HCT116 (cell line): Measurements from ENCODE around the gene PLCXD3. TPM values are rescaled to one million over a fixed set of nuclear protein-coding genes. Genes with fewer than 3 reads are reported as not detected.

Experiments
- ATAC-seq: fragments of 200-7000 bp; cut with Tn5 transposase; 2 replicates; pipeline ENCODE4 v1.9.1; 2020; ENCODE audit warnings: mild to moderate bottlenecking, moderate library complexity
- BruUV-seq: library from RNA; stranded (reverse); fragments of 400-500 nt; replicated peaks from 2 replicates; lab custom pipeline; 2021; lab: Mats Ljungman, UMichigan
- CTCF ChIA-PET: fragments of 300-600 bp; sonication (Branson Sonifier 250); formaldehyde crosslinking; loops from one replicate; lab custom pipeline; 2021; ENCODE audit warnings: antibody characterized with exemption; lab: Charles Lee
- POLR2A ChIA-PET: fragments of 300-600, 350-600 bp; sonication (Branson Sonifier 250); formaldehyde crosslinking; loops from one replicate; lab custom pipeline; 2021; ENCODE audit warnings: antibody characterized with exemption; lab: Charles Lee
- RAD21 ChIA-PET, 2 experiments: fragments of 300-600 bp; sonication (Branson Sonifier 250); formaldehyde crosslinking; loops; one replicate each; lab custom pipeline; 2023; ENCODE audit warnings: low total read pairs in 2 of 2; ENCODE audit not compliant: uncharacterized antibody in 2 of 2, unreplicated experiment in 2 of 2, low non-redundant PET in 1 of 2; lab: Charles Lee
- DNase-seq: peaks from one replicate; pipeline ENCODE4 v3.0.0-alpha.2; 2010; ENCODE audit warnings: low read depth, low spot score
- H2AFZ ChIP-seq: fragments of 200-600 bp; shearing (Covaris generic), sonication (generic); 2 replicates; pipeline ENCODE4 v1.6.1; 2017; ENCODE audit warnings: low read depth, mixed run types, mixed read lengths, antibody characterized with exemption, low read length; ENCODE audit not compliant: poor library complexity, severe bottlenecking
- H3K27ac ChIP-seq: 2 replicates; pipeline ENCODE4 v1.5.1; 2012; ENCODE audit warnings: low read depth, low read length
- H3K27me3 ChIP-seq: fragments of 200-600 bp; sonication (generic); 2 replicates; pipeline ENCODE4 v1.6.1; 2016; ENCODE audit warnings: mixed run types, low read length, mixed read lengths; ENCODE audit not compliant: insufficient read depth
- H3K36me3 ChIP-seq, 2 experiments: fragments of 200-500 bp in 1 of 2; fragments of 200-600 bp in 1 of 2; sonication (Bioruptor generic) in 1 of 2; sonication (generic) in 1 of 2; 2 replicates each; pipeline versions ENCODE4 v1.5.1 to v1.6.1; 2014 to 2016; ENCODE audit warnings: low read length in 2 of 2, inconsistent platforms in 1 of 2, mixed read lengths in 1 of 2, mixed run types in 1 of 2; ENCODE audit not compliant: insufficient read depth in 2 of 2, control insufficient read depth in 1 of 2
- H3K4me1 ChIP-seq, 2 experiments: fragments of 200-600 bp in 1 of 2; sonication (generic) in 1 of 2; 2 replicates each; pipeline versions ENCODE4 v1.5.1 to v1.6.1; 2012 to 2017; ENCODE audit warnings: low read length in 2 of 2, inconsistent platforms in 1 of 2, mild to moderate bottlenecking in 1 of 2, mixed read lengths in 1 of 2, mixed run types in 1 of 2, moderate library complexity in 1 of 2; ENCODE audit not compliant: insufficient read depth in 2 of 2, control insufficient read depth in 1 of 2
- H3K4me2 ChIP-seq: fragments of 200-600 bp; sonication (generic); 2 replicates; pipeline ENCODE4 v1.6.1; 2017; ENCODE audit warnings: mixed run types, low read length, mixed read lengths
- H3K4me3 ChIP-seq, 2 experiments: fragments of 200-600 bp in 1 of 2; sonication (generic) in 1 of 2; replicated peaks in 1 of 2; 2 replicates each; pipeline ENCODE4 v1.5.1; 2011 to 2016; ENCODE audit warnings: low read length in 2 of 2, control low read depth in 1 of 2, low read depth in 1 of 2, mild to moderate bottlenecking in 1 of 2, mixed read lengths in 1 of 2, mixed run types in 1 of 2
- H3K79me2 ChIP-seq: fragments of 200-600 bp; sonication (generic); 2 replicates; pipeline ENCODE4 v1.6.1; 2017; ENCODE audit warnings: mild to moderate bottlenecking, mixed run types, low read length, moderate library complexity, mixed read lengths; ENCODE audit not compliant: insufficient read depth
- H3K9ac ChIP-seq: fragments of 200-600 bp; sonication (generic); 2 replicates; pipeline ENCODE4 v1.6.1; 2016; ENCODE audit warnings: low read length, mixed read lengths
- H3K9me2 ChIP-seq: fragments of 200-600 bp; sonication (generic), shearing (Covaris generic); 2 replicates; pipeline ENCODE4 v1.6.1; 2017; ENCODE audit warnings: mixed run types, mild to moderate bottlenecking, moderate library complexity; ENCODE audit not compliant: insufficient read depth
- H3K9me3 ChIP-seq, 2 experiments: fragments of 200-500 bp in 1 of 2; fragments of 200-600 bp in 1 of 2; sonication (Bioruptor generic) in 1 of 2; sonication (generic) in 1 of 2; 2 replicates each; pipeline ENCODE4 v1.6.1; 2014 to 2017; ENCODE audit warnings: low read length in 2 of 2, mixed read lengths in 2 of 2, inconsistent platforms in 1 of 2, low read depth in 1 of 2, mild to moderate bottlenecking in 1 of 2, mixed run types in 1 of 2, moderate library complexity in 1 of 2; ENCODE audit not compliant: control insufficient read depth in 1 of 2, insufficient read depth in 1 of 2
- H4K20me1 ChIP-seq: fragments of 200-600 bp; sonication (generic), shearing (Covaris generic); 2 replicates; pipeline ENCODE4 v1.6.1; 2017; ENCODE audit warnings: mixed run types, mild to moderate bottlenecking, moderate library complexity; ENCODE audit not compliant: insufficient read depth
- CEBPB ChIP-seq: IDR thresholded peaks from 2 replicates; pipeline ENCODE4 v1.6.1; 2012; ENCODE audit warnings: low read depth
- EZH2phosphoT487 ChIP-seq: fragments of 200-600 bp; IDR thresholded peaks from 2 replicates; pipeline ENCODE4 v1.6.1; 2018; ENCODE audit warnings: antibody characterized with exemption, borderline replicate concordance
- FOSL1 ChIP-seq: IDR thresholded peaks from 2 replicates; pipeline ENCODE4 v1.6.1; 2012; ENCODE audit warnings: low read depth
- SIN3A ChIP-seq: IDR thresholded peaks from 2 replicates; pipeline ENCODE4 v1.6.1; 2012; ENCODE audit warnings: low read depth
- SP1 ChIP-seq: IDR thresholded peaks from 2 replicates; pipeline ENCODE4 v1.6.1; 2012; ENCODE audit warnings: low read depth
- SRF ChIP-seq: IDR thresholded peaks from 2 replicates; pipeline ENCODE4 v1.6.1; 2012; ENCODE audit warnings: low read depth
- TCF7L2 ChIP-seq: IDR thresholded peaks from 2 replicates; pipeline ENCODE4 v1.7.0; 2011; ENCODE audit warnings: borderline replicate concordance, inconsistent platforms; ENCODE audit not compliant: insufficient read depth, insufficient read length; ENCODE audit errors: extremely low read depth
- intact Hi-C: fragments of 100-400 bp; cut with micrococcal nuclease; formaldehyde crosslinking; loops from 2 replicates; pipeline ENCODE4 v1.10.0; 2022
- total RNA-seq: library from RNA; stranded (reverse); gene quantifications from one replicate; pipeline ENCODE4 v1.2.1, GENCODE V29; 2021; ENCODE audit not compliant: unreplicated experiment
- TF ChIP-seq, protein P1 (sequence below), 3 experiments: fragments of 200-600 bp in 1 of 3; sonication (generic) in 1 of 3; IDR thresholded peaks in 2 of 3; conservative IDR thresholded peaks in 1 of 3; 2 replicates each; pipeline ENCODE4 v1.5.1; 2012 to 2017; ENCODE audit warnings: low read depth in 2 of 3, low read length in 2 of 3, antibody characterized with exemption in 1 of 3, borderline replicate concordance in 1 of 3, control low read depth in 1 of 3, mild to moderate bottlenecking in 1 of 3, mixed read lengths in 1 of 3, mixed run types in 1 of 3, moderate library complexity in 1 of 3; ENCODE audit not compliant: insufficient read depth in 1 of 3
- TF ChIP-seq, protein P2 (sequence below): IDR thresholded peaks from 2 replicates; pipeline ENCODE4 v1.6.1; 2012

Gene PLCXD3
- total RNA-seq, 1 experiment from 2014 or later: not detected

DNA sequence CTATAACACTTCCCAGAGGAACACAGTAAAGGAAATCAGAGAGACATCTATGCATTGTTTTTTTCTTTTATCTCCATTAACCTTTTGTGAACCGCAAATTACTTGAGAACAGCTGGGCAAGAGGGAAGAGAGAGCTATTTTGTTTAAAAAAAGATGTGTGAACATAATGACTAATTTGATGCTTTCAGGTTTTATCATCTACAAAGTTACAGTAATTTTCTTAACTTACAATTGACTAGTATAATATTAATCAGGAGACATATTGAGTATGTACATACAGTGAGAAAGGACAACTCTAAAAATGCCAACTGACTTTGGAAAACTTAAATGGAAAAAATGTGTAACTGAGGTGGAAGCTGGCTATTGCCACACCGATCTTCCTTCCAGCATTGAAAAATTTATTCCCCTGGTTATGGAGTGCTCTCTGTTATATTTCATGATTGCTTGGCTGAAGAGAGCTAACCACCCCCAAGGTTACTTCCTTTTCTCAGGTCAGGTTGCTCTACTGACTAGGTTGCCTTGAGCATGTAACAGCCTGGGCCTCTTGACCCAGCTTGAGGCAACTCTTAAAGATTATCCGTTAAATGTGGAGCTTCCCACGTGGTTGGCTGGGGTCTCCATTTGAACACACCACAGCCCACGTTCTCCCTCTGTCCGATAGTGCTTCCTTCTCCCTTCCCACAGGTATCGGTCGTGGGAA, 234.4 kb downstream of the PLCXD3 start:
- Histone ChIP-seq H3K27ac (no peak overlapping the region), H3K9me3 (no peaks in the 10 kb centered on the region)
- TF ChIP-seq, protein P1, sequence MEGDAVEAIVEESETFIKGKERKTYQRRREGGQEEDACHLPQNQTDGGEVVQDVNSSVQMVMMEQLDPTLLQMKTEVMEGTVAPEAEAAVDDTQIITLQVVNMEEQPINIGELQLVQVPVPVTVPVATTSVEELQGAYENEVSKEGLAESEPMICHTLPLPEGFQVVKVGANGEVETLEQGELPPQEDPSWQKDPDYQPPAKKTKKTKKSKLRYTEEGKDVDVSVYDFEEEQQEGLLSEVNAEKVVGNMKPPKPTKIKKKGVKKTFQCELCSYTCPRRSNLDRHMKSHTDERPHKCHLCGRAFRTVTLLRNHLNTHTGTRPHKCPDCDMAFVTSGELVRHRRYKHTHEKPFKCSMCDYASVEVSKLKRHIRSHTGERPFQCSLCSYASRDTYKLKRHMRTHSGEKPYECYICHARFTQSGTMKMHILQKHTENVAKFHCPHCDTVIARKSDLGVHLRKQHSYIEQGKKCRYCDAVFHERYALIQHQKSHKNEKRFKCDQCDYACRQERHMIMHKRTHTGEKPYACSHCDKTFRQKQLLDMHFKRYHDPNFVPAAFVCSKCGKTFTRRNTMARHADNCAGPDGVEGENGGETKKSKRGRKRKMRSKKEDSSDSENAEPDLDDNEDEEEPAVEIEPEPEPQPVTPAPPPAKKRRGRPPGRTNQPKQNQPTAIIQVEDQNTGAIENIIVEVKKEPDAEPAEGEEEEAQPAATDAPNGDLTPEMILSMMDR (IDR thresholded peaks at IDR 0.05 in 2 of 3, conservative IDR thresholded peaks at IDR 0.05 in 1 of 3; ENCODE audit: borderline replicate concordance in 1 of 3, insufficient read depth in 1 of 3, low read depth in 2 of 3, low read length in 2 of 3): no peak
- TF ChIP-seq SP1: no peak
- no peak for TF ChIP-seq SIN3A
- TF ChIP-seq FOSL1: no peak
- no peak for TF ChIP-seq SRF
- TF ChIP-seq, protein P2, sequence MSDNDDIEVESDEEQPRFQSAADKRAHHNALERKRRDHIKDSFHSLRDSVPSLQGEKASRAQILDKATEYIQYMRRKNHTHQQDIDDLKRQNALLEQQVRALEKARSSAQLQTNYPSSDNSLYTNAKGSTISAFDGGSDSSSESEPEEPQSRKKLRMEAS: no peak
- TF ChIP-seq TCF7L2: no peak
- TF ChIP-seq CEBPB: no peak
- TF ChIP-seq EZH2phosphoT487: no peak
- TF ChIP-seq, all 23 proteins: peak for 0
- Histone ChIP-seq H3K4me1 (no peaks in the 10 kb centered on the region), H3K4me2 (no peak overlapping the region), H3K9ac (no peak overlapping the region), H2AFZ (no peak overlapping the region), H3K9me2 (no peaks in the 10 kb centered on the region), H4K20me1 (no peaks in the 10 kb centered on the region), H3K4me3 (no peak overlapping the region), H3K27me3 (0 out of 2 replicates have a peak, but pooled peaks cover 5% of the 10 kb centered on the region), H3K79me2 (no peaks in the 10 kb centered on the region), H3K36me3 (no peaks in the 10 kb centered on the region)
- ChIA-PET RAD21 (no interaction called here), CTCF (interaction anchor here (1.5 kb wide), 1 partner anchor 20 kb away, joined by 3 read pairs; no protein-coding TSS in a partner anchor), POLR2A (no interaction called here)
- no TSS peak for BruUV-seq
- no peak for DNase-seq
- ATAC-seq: no peak
- intact Hi-C loops: no loop called here
